KMS-11 (cell line): ENCODE measurements around the gene DHRS7.

Experiments used
- H2AFZ ChIP-seq: fragments of 200-600 bp; sonication (generic); 2 replicates; pipeline ENCODE4 v1.6.1; 2016; ENCODE audit warnings: antibody characterized with exemption, mixed run types, low read depth
- H3K27ac ChIP-seq: fragments of 200-600 bp; sonication (generic); 2 replicates; pipeline ENCODE4 v1.6.1; 2016; ENCODE audit warnings: mild to moderate bottlenecking, mixed run types
- H3K27me3 ChIP-seq: fragments of 200-600 bp; sonication (generic); 2 replicates; pipeline ENCODE4 v1.6.1; 2017; ENCODE audit warnings: mild to moderate bottlenecking, low read depth, mixed run types, moderate library complexity; ENCODE audit not compliant: insufficient read depth
- H3K36me3 ChIP-seq: fragments of 200-600 bp; sonication (generic); 2 replicates; pipeline ENCODE4 v1.6.1; 2017; ENCODE audit warnings: mild to moderate bottlenecking, mixed run types; ENCODE audit not compliant: insufficient read depth
- H3K4me1 ChIP-seq: fragments of 200-600 bp; sonication (generic); 2 replicates; pipeline ENCODE4 v1.6.1; 2016; ENCODE audit warnings: mild to moderate bottlenecking, low read depth, mixed run types; ENCODE audit not compliant: poor library complexity, severe bottlenecking
- H3K4me2 ChIP-seq: fragments of 200-600 bp; sonication (generic); 2 replicates; pipeline ENCODE4 v1.7.0; 2016; ENCODE audit warnings: mild to moderate bottlenecking, mixed run types
- H3K4me3 ChIP-seq: fragments of 200-600 bp; sonication (generic); IDR thresholded peaks from 2 replicates; pipeline ENCODE4 v1.6.1; 2017; ENCODE audit warnings: low read depth, low read length, mixed read lengths; ENCODE audit not compliant: insufficient read depth
- H3K79me2 ChIP-seq: fragments of 200-600 bp; sonication (generic); 2 replicates; pipeline ENCODE4 v1.6.1; 2016; ENCODE audit warnings: low read depth, mixed run types; ENCODE audit not compliant: insufficient read depth
- H3K9ac ChIP-seq: fragments of 200-600 bp; sonication (generic); 2 replicates; pipeline ENCODE4 v1.6.1; 2016; ENCODE audit warnings: mild to moderate bottlenecking, mixed run types
- H4K20me1 ChIP-seq: fragments of 200-600 bp; sonication (generic); 2 replicates; pipeline ENCODE4 v1.6.1; 2016; ENCODE audit warnings: mild to moderate bottlenecking, mixed run types; ENCODE audit not compliant: insufficient read depth
- CTCF ChIP-seq: fragments of 200-600 bp; sonication (generic); conservative IDR thresholded peaks from 2 replicates; pipeline ENCODE4 v1.6.1; 2017; ENCODE audit warnings: low read depth, mild to moderate bottlenecking, antibody characterized with exemption, low read length, moderate library complexity, mixed read lengths

The DHRS7 gene

GRCh38 chr14:60183138-60183537 lies 17.9 kb upstream of the DHRS7 start:
- Histone ChIP-seq H3K79me2 (no peaks in the 10 kb centered on the region), H3K27me3 (no peaks in the 10 kb centered on the region), H3K36me3 (no peaks in the 10 kb centered on the region), H2AFZ (peak overlapping the region; percentile 74; the same call in 1 of the 2 replicates), H3K4me3 (no peak overlapping the region), H3K4me2 (no peak overlapping the region), H3K27ac (no peak overlapping the region), H4K20me1 (no peaks in the 10 kb centered on the region), H3K4me1 (peaks cover 9% of the 10 kb centered on the region), H3K9ac (no peak overlapping the region)
- no peak for TF ChIP-seq CTCF

- Histone ChIP-seq H3K27ac (no peak overlapping the region), H2AFZ (no peak overlapping the region)
Measured at GRCh38 chr14:60179431-60179869, 14.3 kb upstream of the DHRS7 start.

GRCh38 chr14:60178820-60179219 lies 13.6 kb upstream of the DHRS7 start:
- no peak for TF ChIP-seq CTCF
- H2AFZ ChIP-seq: no peak overlapping the region
- H3K4me3 ChIP-seq: no peak overlapping the region
- no peak overlapping the region for H3K9ac ChIP-seq
- no peak overlapping the region for H3K4me2 ChIP-seq
- H3K36me3 ChIP-seq: no peaks in the 10 kb centered on the region
- peaks cover 7% of the 10 kb centered on the region for H3K4me1 ChIP-seq
- no peaks in the 10 kb centered on the region for H3K79me2 ChIP-seq
- no peaks in the 10 kb centered on the region for H4K20me1 ChIP-seq
- no peak overlapping the region for H3K27ac ChIP-seq
- no peaks in the 10 kb centered on the region for H3K27me3 ChIP-seq

More at GRCh38 chr14:60179431-60179869, 14.3 kb upstream of the DHRS7 start:
- no peak overlapping the region for H3K4me2 ChIP-seq
- H3K9ac ChIP-seq: no peak overlapping the region
- no peak for TF ChIP-seq CTCF
- no peaks in the 10 kb centered on the region for H3K27me3 ChIP-seq
- H3K36me3 ChIP-seq: no peaks in the 10 kb centered on the region
- no peak overlapping the region for H3K4me3 ChIP-seq
- H3K4me1 ChIP-seq: peaks cover 9% of the 10 kb centered on the region
- no peaks in the 10 kb centered on the region for H4K20me1 ChIP-seq
- H3K79me2 ChIP-seq: no peaks in the 10 kb centered on the region

- H3K4me3 ChIP-seq: no peak overlapping the region
Measured at GRCh38 chr14:60178164-60178563, 13.0 kb upstream of the DHRS7 start.

More at GRCh38 chr14:60178164-60178563, 13.0 kb upstream of the DHRS7 start:
- Histone ChIP-seq H3K27ac (no peak overlapping the region), H4K20me1 (no peaks in the 10 kb centered on the region), H3K36me3 (no peaks in the 10 kb centered on the region), H3K27me3 (no peaks in the 10 kb centered on the region), H3K9ac (no peak overlapping the region), H3K79me2 (no peaks in the 10 kb centered on the region), H2AFZ (no peak overlapping the region), H3K4me2 (no peak overlapping the region), H3K4me1 (peaks cover under 1% of the 10 kb centered on the region)
- TF ChIP-seq CTCF: no peak
